GM19372 (cell line): ENCODE results near the gene ARAP2.

Experiments
- ATAC-seq: cut with Tn5 transposase; IDR thresholded peaks from one replicate; pipeline ENCODE4 v1.9.1; 2021; ENCODE audit warnings: mild to moderate bottlenecking, low read depth, moderate library complexity; ENCODE audit not compliant: unreplicated experiment

Gene ARAP2

GRCh38 chr4:36220776-36221175 is 23.5 kb downstream of the ARAP2 start:
- no peak for ATAC-seq

- ATAC-seq: no peak
Measured at GRCh38 chr4:36218121-36218520, 26.2 kb downstream of the ARAP2 start.

- ATAC-seq: no peak
Measured at GRCh38 chr4:36215627-36216026, 28.7 kb downstream of the ARAP2 start.

GRCh38 chr4:36214735-36215485 is 29.4 kb downstream of the ARAP2 start:
- no peak for ATAC-seq

GRCh38 chr4:36213977-36214376 is 30.3 kb downstream of the ARAP2 start:
- no peak for ATAC-seq

- no peak for ATAC-seq
Measured at GRCh38 chr4:36211084-36211483, 33.2 kb downstream of the ARAP2 start.

GRCh38 chr4:36209941-36210649 is 34.2 kb downstream of the ARAP2 start:
- peak; percentile 39 for ATAC-seq

- ATAC-seq: peak; percentile 91
Measured at GRCh38 chr4:36208893-36209473, 35.3 kb downstream of the ARAP2 start.

GRCh38 chr4:36207831-36208520 is 36.3 kb downstream of the ARAP2 start:
- no peak for ATAC-seq

GRCh38 chr4:36207367-36207766 is 36.9 kb downstream of the ARAP2 start:
- no peak for ATAC-seq

- no peak for ATAC-seq
Measured at GRCh38 chr4:36206603-36207311, 37.6 kb downstream of the ARAP2 start.

GRCh38 chr4:36206012-36206411 is 38.3 kb downstream of the ARAP2 start:
- ATAC-seq: no peak

GRCh38 chr4:36198861-36199260 is 45.5 kb downstream of the ARAP2 start:
- no peak for ATAC-seq

GRCh38 chr4:36198068-36198808 is 46.1 kb downstream of the ARAP2 start:
- ATAC-seq: no peak

GRCh38 chr4:36197501-36197900 is 46.8 kb downstream of the ARAP2 start:
- no peak for ATAC-seq

GRCh38 chr4:36196145-36196913 is 48.0 kb downstream of the ARAP2 start:
- ATAC-seq: no peak

- ATAC-seq: no peak
Measured at GRCh38 chr4:36192922-36193321, 51.4 kb downstream of the ARAP2 start.

GRCh38 chr4:36189511-36190226 is 54.6 kb downstream of the ARAP2 start:
- no peak for ATAC-seq
